B cell (primary cell): ENCODE results near the gene SLC44A3. TPM values are rescaled to one million over a fixed set of nuclear protein-coding genes. Genes with fewer than 3 reads are reported as not detected.

ENCODE experiments used
- ATAC-seq: fragments of 200-7000 bp; cut with Tn5 transposase; one replicate; pipeline ENCODE4 v1.10.0; 2021; ENCODE audit warnings: low read depth, mild to moderate bottlenecking, moderate number of reproducible peaks, moderate library complexity
- CTCF ChIA-PET: fragments of 350-600 bp; sonication (Branson Sonifier 250); formaldehyde crosslinking; loops from one replicate; lab custom pipeline; 2021; ENCODE audit warnings: antibody characterized with exemption, inconsistent platforms; lab: Charles Lee
- POLR2A ChIA-PET: fragments of 350-600 bp; sonication (Branson Sonifier 250); formaldehyde crosslinking; loops from one replicate; lab custom pipeline; 2021; ENCODE audit warnings: antibody characterized with exemption; lab: Charles Lee
- DNase-seq: peaks from one replicate; pipeline ENCODE4 v3.0.0; 2013
- H2AFZ ChIP-seq: 2 replicates; pipeline ENCODE4 v1.6.1; 2012; ENCODE audit warnings: mild to moderate bottlenecking, low read depth, low read length; ENCODE audit not compliant: insufficient read depth, poor library complexity, severe bottlenecking
- H3K27ac ChIP-seq, 2 donors: 1 replicate in 1 of 2; 2 replicates in 1 of 2; pipeline ENCODE4 v1.5.1; 2012 to 2013; ENCODE audit warnings: low read length in 2 of 2, mild to moderate bottlenecking in 2 of 2, moderate library complexity in 1 of 2
- H3K27me3 ChIP-seq, 4 experiments: fragments of 200-600 bp in 1 of 4; sonication (generic) in 1 of 4; replicated peaks in 1 of 4; 1 replicate in 2 of 4; 2 replicates in 2 of 4; pipeline versions ENCODE4 v1.6.1 to v1.7.0; 2013 to 2016; ENCODE audit warnings: low read length in 3 of 4, mild to moderate bottlenecking in 2 of 4, mixed read lengths in 1 of 4, moderate library complexity in 1 of 4; ENCODE audit not compliant: insufficient read depth in 4 of 4, control insufficient read depth in 3 of 4; ENCODE audit errors: control extremely low read depth in 1 of 4
- H3K36me3 ChIP-seq, 2 experiments: replicated peaks in 1 of 2; 1 replicate in 1 of 2; 2 replicates in 1 of 2; pipeline versions ENCODE4 v1.6.1 to v1.7.1; 2013; ENCODE audit warnings: low read length in 1 of 2; ENCODE audit not compliant: insufficient read depth in 2 of 2, control insufficient read depth in 1 of 2; ENCODE audit errors: control extremely low read depth in 1 of 2, extremely low read depth in 1 of 2
- H3K4me1 ChIP-seq, 2 donors: fragments of 200-600 bp in 1 of 2; sonication (generic) in 1 of 2; 1 replicate in 1 of 2; 2 replicates in 1 of 2; pipeline versions ENCODE4 v1.5.1 to v1.6.1; 2013 to 2017; ENCODE audit warnings: low read length in 2 of 2; ENCODE audit not compliant: control insufficient read depth in 2 of 2, insufficient read depth in 2 of 2
- H3K4me2 ChIP-seq: replicated peaks from 2 replicates; pipeline ENCODE3; 2012; ENCODE audit warnings: mild to moderate bottlenecking, low read depth, low read length; ENCODE audit not compliant: poor library complexity, severe bottlenecking
- H3K4me3 ChIP-seq, 5 experiments: fragments of 200-600 bp in 1 of 5; sonication (generic) in 1 of 5; 1 replicate in 3 of 5; 2 replicates in 2 of 5; pipeline versions ENCODE4 v1.5.1 to v1.7.0; 2011 to 2016; ENCODE audit warnings: low read length in 4 of 5, mild to moderate bottlenecking in 4 of 5, low read depth in 2 of 5, control low read depth in 1 of 5, moderate library complexity in 1 of 5; ENCODE audit not compliant: insufficient read depth in 1 of 5; ENCODE audit errors: control extremely low read depth in 1 of 5, extremely low read depth in 1 of 5
- H3K79me2 ChIP-seq: fragments of 200-600 bp; sonication (generic); one replicate; pipeline ENCODE4 v1.6.0; 2016; ENCODE audit warnings: low read length; ENCODE audit not compliant: control insufficient read depth, insufficient read depth
- H3K9ac ChIP-seq: fragments of 200-600 bp; sonication (generic); 2 replicates; pipeline ENCODE4 v1.6.1; 2017; ENCODE audit warnings: mild to moderate bottlenecking, low read length, moderate library complexity
- H3K9me3 ChIP-seq, 3 donors: one replicate each; pipeline versions ENCODE4 v1.6.1 to v1.7.1; 2013; ENCODE audit warnings: low read length in 2 of 3; ENCODE audit not compliant: control insufficient read depth in 2 of 3, insufficient read depth in 1 of 3; ENCODE audit errors: control extremely low read depth in 1 of 3
- H4K20me1 ChIP-seq: 2 replicates; pipeline ENCODE4 v1.6.0; 2012; ENCODE audit warnings: mild to moderate bottlenecking, low read length; ENCODE audit not compliant: insufficient read depth, control insufficient read depth, poor library complexity, severe bottlenecking
- H3K27ac Mint-ChIP-seq: one replicate; pipeline ENCODE4 v1.8.0; 2021; ENCODE audit warnings: mixed read lengths
- H3K27me3 Mint-ChIP-seq: one replicate; pipeline ENCODE4 v1.8.0; 2021; ENCODE audit warnings: mixed read lengths
- H3K4me1 Mint-ChIP-seq: one replicate; pipeline ENCODE4 v1.8.0; 2021; ENCODE audit warnings: mixed read lengths
- H3K4me3 Mint-ChIP-seq: one replicate; pipeline ENCODE4 v1.8.0; 2021; ENCODE audit warnings: mixed read lengths
- H3K9me3 Mint-ChIP-seq: one replicate; pipeline ENCODE4 v1.8.0; 2022; ENCODE audit warnings: mixed read lengths; ENCODE audit not compliant: insufficient read depth
- EZH2 ChIP-seq: IDR thresholded peaks from 2 replicates; pipeline ENCODE4 v1.6.1; 2012; ENCODE audit warnings: borderline replicate concordance, low read depth, mild to moderate bottlenecking, moderate library complexity, low read length; ENCODE audit not compliant: insufficient read depth, poor library complexity, severe bottlenecking
- WGBS: methylation state at CpG from one replicate; pipeline ENCODE4 v1.1.5; 2013; ENCODE audit warnings: missing lambda C conversion rate; ENCODE audit not compliant: insufficient coverage; 5-methylcytosine and 5-hydroxymethylcytosine counted together
- intact Hi-C: fragments of 100-400 bp; cut with micrococcal nuclease; formaldehyde crosslinking; loops from one replicate; pipeline ENCODE4 v1.10.0; 2022
- polyA plus RNA-seq: library from polyadenylated mRNA; depleted of rRNA; stranded (reverse); fragments of >200 nt; gene quantifications from 2 replicates; pipeline ENCODE4 v1.2.3, GENCODE V29; 2012
- total RNA-seq, 2 donors: library from RNA; stranded (reverse); fragments of 120-200 nt in 1 of 2; gene quantifications; 1 replicate in 1 of 2; 2 replicates in 1 of 2; pipeline versions ENCODE4 v1.2.3 to v1.2.4, GENCODE V29; 2013 to 2022
- TF ChIP-seq, protein P1 (sequence below): fragments of 200-600 bp; IDR thresholded peaks from one replicate; pipeline ENCODE4 v1.8.0; 2022; ENCODE audit warnings: antibody characterized with exemption, mild to moderate bottlenecking

SLC44A3 gene
- total and polyA plus RNA-seq, 2 donors (not counting 1 experiment from before 2014, with no cell fraction given): not detected

DNA sequence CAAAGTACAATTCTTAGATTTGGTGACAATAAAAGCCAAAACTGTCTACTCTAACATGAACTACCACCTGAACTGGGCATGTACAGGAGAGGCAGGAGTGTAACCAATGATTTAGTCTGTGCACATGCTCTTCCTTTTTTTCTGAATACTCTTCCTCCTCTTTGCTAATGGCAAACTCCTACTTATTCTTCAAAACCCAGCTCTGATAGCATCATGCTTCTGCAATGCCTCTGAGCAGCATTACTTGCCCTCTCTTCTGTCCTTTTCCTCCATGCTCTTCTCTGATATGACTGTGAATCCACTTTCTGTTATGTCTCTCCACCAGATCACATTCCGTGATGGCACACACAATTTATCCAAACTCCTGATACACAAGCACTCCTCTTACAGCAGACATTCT is 75.4 kb downstream of the SLC44A3 start:
- ATAC-seq (no peak), DNase-seq (no peak)
- Histone ChIP-seq H3K4me1 (no peaks in the 10 kb centered on the region), H3K27ac (no peak overlapping the region), H3K9ac (no peak overlapping the region), H3K4me2 (no peak overlapping the region), H4K20me1 (no peaks in the 10 kb centered on the region), H2AFZ (no peak overlapping the region), H3K79me2 (no peaks in the 10 kb centered on the region), H3K27me3 (no peaks in the 10 kb centered on the region), H3K4me3 (no peak overlapping the region), H3K9me3 (no peaks in the 10 kb centered on the region), H3K36me3 (no peaks in the 10 kb centered on the region)
- WGBS: 67% methylated on average over 1 of the region's 1 CpG
- ChIA-PET CTCF (interaction anchor here (1.1 kb wide), 1 partner anchor 148 kb away, joined by 3 read pairs; no protein-coding TSS in a partner anchor), POLR2A (no interaction called here)
- Mint-ChIP-seq H3K27ac (no peak overlapping the region), H3K4me1 (no peaks in the 10 kb centered on the region), H3K27me3 (peaks cover 8% of the 10 kb centered on the region), H3K4me3 (no peak overlapping the region), H3K9me3 (no peaks in the 10 kb centered on the region)
- TF ChIP-seq EZH2: no peak
- TF ChIP-seq, protein P1, sequence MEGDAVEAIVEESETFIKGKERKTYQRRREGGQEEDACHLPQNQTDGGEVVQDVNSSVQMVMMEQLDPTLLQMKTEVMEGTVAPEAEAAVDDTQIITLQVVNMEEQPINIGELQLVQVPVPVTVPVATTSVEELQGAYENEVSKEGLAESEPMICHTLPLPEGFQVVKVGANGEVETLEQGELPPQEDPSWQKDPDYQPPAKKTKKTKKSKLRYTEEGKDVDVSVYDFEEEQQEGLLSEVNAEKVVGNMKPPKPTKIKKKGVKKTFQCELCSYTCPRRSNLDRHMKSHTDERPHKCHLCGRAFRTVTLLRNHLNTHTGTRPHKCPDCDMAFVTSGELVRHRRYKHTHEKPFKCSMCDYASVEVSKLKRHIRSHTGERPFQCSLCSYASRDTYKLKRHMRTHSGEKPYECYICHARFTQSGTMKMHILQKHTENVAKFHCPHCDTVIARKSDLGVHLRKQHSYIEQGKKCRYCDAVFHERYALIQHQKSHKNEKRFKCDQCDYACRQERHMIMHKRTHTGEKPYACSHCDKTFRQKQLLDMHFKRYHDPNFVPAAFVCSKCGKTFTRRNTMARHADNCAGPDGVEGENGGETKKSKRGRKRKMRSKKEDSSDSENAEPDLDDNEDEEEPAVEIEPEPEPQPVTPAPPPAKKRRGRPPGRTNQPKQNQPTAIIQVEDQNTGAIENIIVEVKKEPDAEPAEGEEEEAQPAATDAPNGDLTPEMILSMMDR: no peak
- intact Hi-C loops: no loop called here

DNA sequence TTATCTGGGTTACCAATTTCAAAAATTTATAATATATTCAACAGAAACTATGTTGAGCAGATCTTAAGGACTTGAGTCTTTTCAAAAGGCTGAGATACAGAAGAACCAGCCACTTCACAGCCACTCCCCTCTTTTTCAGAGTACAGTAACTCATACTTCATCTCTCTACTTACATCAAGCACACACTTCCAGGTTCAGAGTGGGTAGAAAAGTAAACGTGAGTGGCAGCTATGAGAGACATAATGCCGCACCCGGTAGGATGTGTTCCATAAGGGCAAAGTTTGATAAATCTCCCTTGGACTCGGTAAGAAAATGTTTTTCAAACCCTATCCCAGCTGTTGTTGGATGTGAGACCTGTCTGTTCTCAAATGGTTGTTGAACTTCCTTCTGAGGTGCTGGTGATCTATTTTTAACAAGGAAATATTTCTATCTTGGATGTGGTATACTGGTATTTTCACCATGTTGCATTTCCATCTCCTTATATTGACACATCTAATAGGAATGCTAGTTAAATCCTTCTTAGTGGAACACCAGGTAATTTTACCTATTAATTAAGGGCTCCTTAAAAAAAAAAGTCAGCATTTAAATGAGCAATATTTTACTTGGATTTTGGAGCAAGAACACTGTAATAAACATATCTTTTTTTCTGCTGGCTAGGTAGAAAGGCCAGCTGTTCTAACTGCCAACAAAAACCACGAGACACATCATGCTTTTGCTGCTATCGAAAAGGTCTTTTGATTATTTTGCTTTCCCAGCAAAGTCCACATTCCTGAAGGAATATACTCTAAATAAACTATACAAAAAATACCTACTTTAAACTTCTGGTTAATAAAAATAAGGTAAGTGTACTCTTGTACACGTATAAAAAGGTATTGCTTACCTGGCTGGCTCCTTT is 78.6 kb downstream of the SLC44A3 start:
- Histone ChIP-seq H3K27ac (no peak overlapping the region), H3K79me2 (no peaks in the 10 kb centered on the region), H3K4me2 (no peak overlapping the region), H3K4me1 (no peaks in the 10 kb centered on the region), H2AFZ (no peak overlapping the region), H3K36me3 (no peaks in the 10 kb centered on the region), H4K20me1 (no peaks in the 10 kb centered on the region), H3K4me3 (no peak overlapping the region), H3K9ac (no peak overlapping the region), H3K9me3 (no peaks in the 10 kb centered on the region), H3K27me3 (no peaks in the 10 kb centered on the region)
- TF ChIP-seq, protein P1: no peak
- TF ChIP-seq EZH2: no peak
- ATAC-seq: no peak
- intact Hi-C loops: no loop called here
- CTCF ChIA-PET: interaction anchor here (0.8 to 1.6 kb wide), 2 partner anchors 43 to 44 kb away, joined by 3 to 4 read pairs; no protein-coding TSS in a partner anchor
- Mint-ChIP-seq H3K27ac (no peak overlapping the region), H3K4me3 (no peak overlapping the region), H3K4me1 (no peaks in the 10 kb centered on the region), H3K27me3 (peaks cover 8% of the 10 kb centered on the region), H3K9me3 (no peaks in the 10 kb centered on the region)
- no peak for DNase-seq
- WGBS: 88% methylated on average over 5 of the region's 7 CpGs
- POLR2A ChIA-PET: no interaction called here
